ENCODE measurements around the gene SIGMAR1.

SIGMAR1 gene

GRCh38 chr9:34591917-34592866 is 45.4 kb downstream of the SIGMAR1 start:
- no peak overlapping the region for H3K4me3 ChIP-seq (ENCODE audit: low read depth, low read length)
- TF ChIP-seq CTCF (conservative IDR thresholded peaks at IDR 0.05; ENCODE audit: low read depth, low read length): no peak

GRCh38 chr9:34591248-34591916 is 46.2 kb downstream of the SIGMAR1 start:
- TF ChIP-seq CTCF (conservative IDR thresholded peaks at IDR 0.05; ENCODE audit: low read depth, low read length): peak; percentile 81
- DNase-seq (ENCODE audit: low read depth): peak; percentile 82
- peak overlapping the region; percentile 5 for H3K4me3 ChIP-seq (ENCODE audit: low read depth, low read length)

More at GRCh38 chr9:34591917-34592866, 45.4 kb downstream of the SIGMAR1 start:
- DNase-seq (ENCODE audit: low read depth): no peak

- TF ChIP-seq CTCF (conservative IDR thresholded peaks at IDR 0.05; ENCODE audit: low read depth, low read length): no peak
- no peak for DNase-seq (ENCODE audit: low read depth)
- H3K4me3 ChIP-seq (ENCODE audit: low read depth, low read length): no peak overlapping the region
Measured at GRCh38 chr9:34590381-34591247, 47.0 kb downstream of the SIGMAR1 start.

- H3K4me3 ChIP-seq (ENCODE audit: low read depth, low read length): peak within 1 kb of the TSS; percentile 24
- TF ChIP-seq CTCF (conservative IDR thresholded peaks at IDR 0.05; ENCODE audit: low read depth, low read length): no peak
- no peak for DNase-seq (ENCODE audit: low read depth)
Measured at GRCh38 chr9:34589636-34590380, 47.8 kb downstream of the SIGMAR1 start, which contains the start of gene CNTFR. Gene CNTFR, minus strand, starts transcription at chr9:34589724. Its CDS starts 20,743 bp downstream, at chr9:34568981.

- DNase-seq (ENCODE audit: low read depth): no peak
- TF ChIP-seq CTCF (conservative IDR thresholded peaks at IDR 0.05; ENCODE audit: low read depth, low read length): no peak
- no peak overlapping the region for H3K4me3 ChIP-seq (ENCODE audit: low read depth, low read length)
Measured at GRCh38 chr9:34588671-34589635, 48.6 kb downstream of the SIGMAR1 start.
